SK-N-SH (cell line): ENCODE data around the gene CDKN1B. TPM values are rescaled to one million over a fixed set of nuclear protein-coding genes. Genes with fewer than 3 reads are reported as not detected.

ENCODE experiments used
- CTCF ChIA-PET: fragments of 300-600, 350-600 bp; formaldehyde crosslinking; extraction: SDS; loops from one replicate; lab custom pipeline; 2021; lab: Yijun Ruan, JAX
- POLR2A ChIA-PET: fragments of 350-600 bp; sonication (Branson Sonifier 250); formaldehyde crosslinking; extraction: SDS; loops from one replicate; lab custom pipeline; 2020; ENCODE audit warnings: antibody characterized with exemption, inconsistent platforms; lab: Yijun Ruan, JAX
- DNase-seq: peaks from one replicate; pipeline ENCODE4 v3.0.0; 2012
- H2AFZ ChIP-seq: fragments of 200-600 bp; sonication (generic); 2 replicates; pipeline ENCODE4 v1.8.1; 2016; ENCODE audit warnings: antibody characterized with exemption, mild to moderate bottlenecking, low read depth
- H3F3A ChIP-seq: fragments of 200-600 bp; sonication (generic); replicated peaks from 2 replicates; pipeline ENCODE3; 2016; ENCODE audit warnings: antibody characterized with exemption, mild to moderate bottlenecking; ENCODE audit not compliant: insufficient read depth
- H3K27ac ChIP-seq, 2 experiments: fragments of 200-500 bp in 1 of 2; fragments of 200-600 bp in 1 of 2; sonication (Bioruptor generic) in 1 of 2; sonication (generic), shearing (Covaris generic) in 1 of 2; 2 replicates each; pipeline versions ENCODE4 v1.5.1 to v1.6.1; 2014 to 2016; ENCODE audit warnings: low read depth in 2 of 2, inconsistent platforms in 1 of 2, low read length in 1 of 2, mild to moderate bottlenecking in 1 of 2, mixed read lengths in 1 of 2
- H3K27me3 ChIP-seq: fragments of 200-600 bp; sonication (generic), shearing (Covaris generic); 2 replicates; pipeline ENCODE4 v1.6.1; 2016; ENCODE audit warnings: mixed run types; ENCODE audit not compliant: insufficient read depth
- H3K36me3 ChIP-seq, 2 experiments: fragments of 200-500 bp in 1 of 2; fragments of 200-600 bp in 1 of 2; sonication (Bioruptor generic) in 1 of 2; sonication (generic) in 1 of 2; replicated peaks in 1 of 2; 2 replicates each; pipeline versions ENCODE3 to v1.5.1; 2014 to 2016; ENCODE audit warnings: low read length in 1 of 2, mild to moderate bottlenecking in 1 of 2; ENCODE audit not compliant: insufficient read depth in 2 of 2, control insufficient read depth in 1 of 2
- H3K4me1 ChIP-seq, 2 experiments: fragments of 200-500 bp in 1 of 2; fragments of 200-600 bp in 1 of 2; sonication (Bioruptor generic) in 1 of 2; sonication (generic), shearing (Covaris generic) in 1 of 2; 2 replicates each; pipeline versions ENCODE4 v1.5.1 to v1.6.1; 2014 to 2016; ENCODE audit warnings: low read depth in 1 of 2, low read length in 1 of 2, mixed run types in 1 of 2; ENCODE audit not compliant: insufficient read depth in 2 of 2, control insufficient read depth in 1 of 2
- H3K4me2 ChIP-seq: fragments of 200-600 bp; sonication (generic), shearing (Covaris generic); 2 replicates; pipeline ENCODE4 v1.6.1; 2017; ENCODE audit warnings: mixed run types
- H3K4me3 ChIP-seq, 2 experiments: fragments of 200-500 bp in 1 of 2; fragments of 200-600 bp in 1 of 2; sonication (Bioruptor generic) in 1 of 2; sonication (generic), shearing (Covaris generic) in 1 of 2; 2 replicates each; pipeline versions ENCODE4 v1.5.1 to v1.8.1; 2014 to 2016; ENCODE audit warnings: low read depth in 2 of 2, inconsistent platforms in 1 of 2, low read length in 1 of 2, mild to moderate bottlenecking in 1 of 2, mixed read lengths in 1 of 2, moderate library complexity in 1 of 2
- H3K79me2 ChIP-seq: fragments of 200-600 bp; sonication (generic); 2 replicates; pipeline ENCODE4 v1.8.1; 2017; ENCODE audit warnings: mild to moderate bottlenecking; ENCODE audit not compliant: insufficient read depth
- H3K9ac ChIP-seq: fragments of 200-600 bp; sonication (generic); 2 replicates; pipeline ENCODE4 v1.6.1; 2017; ENCODE audit warnings: mixed run types
- H3K9me2 ChIP-seq: fragments of 200-600 bp; sonication (generic); 2 replicates; pipeline ENCODE4 v1.6.1; 2017; ENCODE audit warnings: mixed run types
- H3K9me3 ChIP-seq: fragments of 200-600 bp; sonication (generic); 2 replicates; pipeline ENCODE4 v1.6.1; 2017; ENCODE audit warnings: mixed run types, mild to moderate bottlenecking, moderate library complexity
- H4K20me1 ChIP-seq: fragments of 200-600 bp; sonication (generic); 2 replicates; pipeline ENCODE4 v1.6.1; 2017; ENCODE audit warnings: mild to moderate bottlenecking, mixed run types; ENCODE audit not compliant: insufficient read depth
- CHD2 ChIP-seq: fragments of 150-350 bp; IDR thresholded peaks from 2 replicates; pipeline ENCODE4 v1.6.1; 2018; ENCODE audit warnings: low read length; ENCODE audit not compliant: partially characterized antibody
- EP300 ChIP-seq, 2 experiments: IDR thresholded peaks; 2 replicates each; pipeline versions ENCODE4 v1.4.0 to v1.6.1; 2012; ENCODE audit warnings: borderline replicate concordance in 1 of 2, low read depth in 1 of 2, low read length in 1 of 2
- FOXJ3 ChIP-seq: sonication (generic); formaldehyde crosslinking; IDR thresholded peaks from 2 replicates; pipeline ENCODE4 v1.5.1; 2020; ENCODE audit warnings: mild to moderate bottlenecking, missing genetic modification reagents
- FOXM1 ChIP-seq: IDR thresholded peaks from 2 replicates; pipeline ENCODE4 v1.4.0; 2012; ENCODE audit warnings: low read depth, mild to moderate bottlenecking
- GABPA ChIP-seq: IDR thresholded peaks from 2 replicates; pipeline ENCODE4 v1.4.0; 2012; ENCODE audit warnings: low read depth, mild to moderate bottlenecking
- GATA2 ChIP-seq: sonication (generic); formaldehyde crosslinking; IDR thresholded peaks from 2 replicates; pipeline ENCODE4 v1.5.0; 2020; ENCODE audit warnings: mild to moderate bottlenecking, missing genetic modification reagents
- MEF2A ChIP-seq: IDR thresholded peaks from 2 replicates; pipeline ENCODE4 v1.4.0; 2012; ENCODE audit warnings: low read depth, borderline replicate concordance
- MXI1 ChIP-seq: IDR thresholded peaks from 2 replicates; pipeline ENCODE4 v1.6.1; 2012; ENCODE audit warnings: mild to moderate bottlenecking, low read depth, low read length, improper control_type of control experiment
- NRF1 ChIP-seq: IDR thresholded peaks from 2 replicates; pipeline ENCODE4 v1.6.1; 2012; ENCODE audit warnings: low read depth, mild to moderate bottlenecking, low read length
- POLR2AphosphoS5 ChIP-seq: IDR thresholded peaks from 2 replicates; pipeline ENCODE4 v1.6.1; 2012; ENCODE audit warnings: low read depth, low read length
- RCOR1 ChIP-seq: fragments of 150-350 bp; IDR thresholded peaks from 2 replicates; pipeline ENCODE4 v1.6.1; 2017; ENCODE audit warnings: antibody characterized with exemption, low read length
- SIN3A ChIP-seq: IDR thresholded peaks from 2 replicates; pipeline ENCODE4 v1.6.1; 2012; ENCODE audit warnings: low read depth, mild to moderate bottlenecking, low read length, moderate library complexity, borderline replicate concordance
- SMC3 ChIP-seq: IDR thresholded peaks from 2 replicates; pipeline ENCODE4 v1.6.1; 2012; ENCODE audit warnings: low read depth, low read length, improper control_type of control experiment
- TCF12 ChIP-seq: IDR thresholded peaks from 2 replicates; pipeline ENCODE4 v1.4.0; 2012
- WGBS: methylation state at CpG from one replicate; pipeline ENCODE4 v1.1.6; 2017; ENCODE audit warnings: low lambda C conversion rate; 5-methylcytosine and 5-hydroxymethylcytosine counted together
- polyA plus RNA-seq, 3 experiments: library from polyadenylated mRNA; depleted of rRNA; stranded (reverse); fragments of >200 nt; gene quantifications; 2 replicates each; pipeline ENCODE4 v1.2.3, GENCODE V29; 2012
- TF ChIP-seq, protein P1 (sequence below): fragments of 200-600 bp; sonication (generic); IDR thresholded peaks from 2 replicates; pipeline ENCODE4 v1.6.1; 2017; ENCODE audit warnings: antibody characterized with exemption, mild to moderate bottlenecking, moderate library complexity
- TF ChIP-seq, protein P2 (sequence below): IDR thresholded peaks from 2 replicates; pipeline ENCODE4 v1.4.0; 2012; ENCODE audit warnings: low read depth, borderline replicate concordance
- TF ChIP-seq, protein P3 (sequence below): IDR thresholded peaks from 2 replicates; pipeline ENCODE4 v1.4.0; 2012; ENCODE audit warnings: low read depth

The CDKN1B gene
- polyA plus RNA-seq, 1 of the 3 experiments (the other 2 are of a cell fraction), result 9.2 TPM

DNA sequence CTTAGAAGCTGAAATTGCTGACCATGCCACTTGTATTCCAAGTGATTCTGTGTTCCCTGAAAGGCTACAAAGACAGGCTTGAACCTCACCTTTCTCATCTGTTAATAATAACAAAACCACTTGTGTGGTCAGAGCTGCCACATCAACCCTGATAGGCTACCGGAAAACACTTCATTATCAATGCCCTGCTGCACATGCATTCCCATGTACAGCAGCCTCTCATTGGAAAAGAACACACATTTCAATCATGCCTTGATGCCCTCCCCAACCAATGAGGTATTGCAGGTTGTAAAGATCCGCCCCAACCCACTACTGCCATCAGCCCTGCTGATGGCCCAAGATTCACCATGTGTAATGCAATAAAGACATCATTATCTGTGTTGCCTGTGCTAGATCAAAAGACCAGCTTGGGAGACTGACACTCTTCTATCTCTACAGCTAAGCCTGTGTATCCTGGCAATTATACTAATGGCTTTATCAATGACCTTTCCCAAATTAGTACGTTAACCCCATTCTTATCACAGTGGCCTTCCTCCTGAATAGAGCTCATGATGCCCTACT is 24.0 kb upstream of the CDKN1B start:
- CTCF ChIA-PET, result interaction anchor here (1.0 to 2.1 kb wide), 3 partner anchors 44 to 660 kb away, joined by 3 to 4 read pairs (median 3); no protein-coding TSS in a partner anchor
- 55% methylated on average over 3 of the region's 3 CpGs for WGBS
- Histone ChIP-seq H4K20me1 (no peaks in the 10 kb centered on the region), H3K4me3 (no peak overlapping the region), H3K9ac (no peak overlapping the region), H3F3A (no peaks in the 10 kb centered on the region), H3K79me2 (no peaks in the 10 kb centered on the region)
- POLR2A ChIA-PET, result no interaction called here
- peak; percentile 64 for DNase-seq
- TF ChIP-seq EP300 (IDR thresholded peaks at IDR 0.05; ENCODE audit: borderline replicate concordance in 1 of 2, low read depth in 1 of 2, low read length in 1 of 2), result peak in 1 of 2 experiments; percentile 93; a peak in 2 of 4 replicates
- peak; percentile 87 for TF ChIP-seq FOXJ3 (CRISPR knock-in tag)
- TF ChIP-seq MXI1, result peak; percentile 78; the same call in 1 of the 2 replicates
- peak; percentile 99 for TF ChIP-seq GATA2 (CRISPR knock-in tag)
- TF ChIP-seq POLR2AphosphoS5, result peak; percentile 39; the same call in 1 of the 2 replicates
- TF ChIP-seq FOXM1, result no peak
- TF ChIP-seq CHD2, result peak; percentile 88
- TF ChIP-seq MEF2A, result no peak
- TF ChIP-seq SMC3, result no peak
- TF ChIP-seq TCF12, result peak; percentile 48
- TF ChIP-seq RCOR1, result peak; percentile 99
- TF ChIP-seq, all 33 proteins: peak for 8
- no peak overlapping the region for H3K4me2 ChIP-seq
- no peak overlapping the region for H3K27ac ChIP-seq
- no peaks in the 10 kb centered on the region for H3K36me3 ChIP-seq
- H3K27me3 ChIP-seq, result no peaks in the 10 kb centered on the region
- no peaks in the 10 kb centered on the region for H3K9me2 ChIP-seq
- H3K4me1 ChIP-seq, result peaks cover 0 to 7% of the 10 kb centered on the region in 2 experiments; a peak in 2 of 4 replicates
- H3K9me3 ChIP-seq, result no peaks in the 10 kb centered on the region
- no peak overlapping the region for H2AFZ ChIP-seq

DNA sequence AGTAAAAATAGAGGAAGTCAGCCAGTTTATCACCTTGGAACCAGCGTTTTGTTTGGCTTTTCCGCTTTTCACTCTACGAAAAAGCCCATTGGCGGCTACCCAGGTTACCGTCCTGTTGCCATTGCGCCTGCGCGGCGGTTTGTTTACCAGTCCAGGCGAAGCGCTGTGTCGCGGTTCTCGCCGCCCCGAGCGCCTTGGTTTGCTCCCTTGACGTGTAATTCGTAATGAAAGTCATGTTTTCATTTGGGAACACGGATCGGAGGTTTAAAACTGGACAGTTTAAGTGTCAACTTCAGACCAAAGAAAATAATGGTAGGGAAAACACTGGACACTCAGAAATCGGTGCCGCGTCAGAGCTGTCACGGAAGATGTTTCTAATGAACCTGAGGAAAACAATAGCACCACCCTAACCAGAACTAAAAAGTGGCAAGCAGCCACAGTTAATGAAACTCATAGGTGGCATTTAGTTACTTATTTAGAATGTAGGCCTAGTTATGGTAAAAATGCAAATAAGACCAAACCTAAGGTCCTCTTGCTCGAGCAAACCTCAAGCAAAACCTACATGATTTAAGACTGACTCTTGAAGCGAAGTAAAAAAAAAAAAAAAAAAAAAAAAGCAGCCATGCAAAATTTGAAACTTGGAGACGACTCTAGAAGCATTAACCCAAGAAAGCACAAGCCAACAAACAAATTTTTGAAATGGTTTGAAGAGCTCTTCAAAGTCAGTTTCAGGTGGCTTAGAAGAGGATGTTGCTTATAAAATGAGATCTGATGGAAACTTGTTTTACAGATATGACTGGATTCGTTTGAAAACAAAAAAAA is 20.4 kb upstream of the CDKN1B start:
- Histone ChIP-seq H3K9me3 (no peaks in the 10 kb centered on the region), H3K4me3 (peak overlapping the region; percentile 66 to 68), H3K36me3 (no peaks in the 10 kb centered on the region), H3K4me2 (peak overlapping the region; percentile 74), H3K9me2 (no peaks in the 10 kb centered on the region), H2AFZ (peak overlapping the region; percentile 96), H3F3A (no peaks in the 10 kb centered on the region), H4K20me1 (no peaks in the 10 kb centered on the region), H3K9ac (peak overlapping the region; percentile 87), H3K79me2 (no peaks in the 10 kb centered on the region), H3K27ac (peak overlapping the region; percentile 82 to 99), H3K4me1 (peaks cover 0 to 7% of the 10 kb centered on the region in 2 experiments; a peak in 2 of 4 replicates), H3K27me3 (no peaks in the 10 kb centered on the region)
- ChIA-PET CTCF (interaction anchor here (0.8 to 2.0 kb wide), 6 partner anchors 19 to 619 kb away, joined by 3 to 9 read pairs (median 4); partner anchors contain the start of gene CDKN1B), POLR2A (no interaction called here)
- TF ChIP-seq, protein P1, sequence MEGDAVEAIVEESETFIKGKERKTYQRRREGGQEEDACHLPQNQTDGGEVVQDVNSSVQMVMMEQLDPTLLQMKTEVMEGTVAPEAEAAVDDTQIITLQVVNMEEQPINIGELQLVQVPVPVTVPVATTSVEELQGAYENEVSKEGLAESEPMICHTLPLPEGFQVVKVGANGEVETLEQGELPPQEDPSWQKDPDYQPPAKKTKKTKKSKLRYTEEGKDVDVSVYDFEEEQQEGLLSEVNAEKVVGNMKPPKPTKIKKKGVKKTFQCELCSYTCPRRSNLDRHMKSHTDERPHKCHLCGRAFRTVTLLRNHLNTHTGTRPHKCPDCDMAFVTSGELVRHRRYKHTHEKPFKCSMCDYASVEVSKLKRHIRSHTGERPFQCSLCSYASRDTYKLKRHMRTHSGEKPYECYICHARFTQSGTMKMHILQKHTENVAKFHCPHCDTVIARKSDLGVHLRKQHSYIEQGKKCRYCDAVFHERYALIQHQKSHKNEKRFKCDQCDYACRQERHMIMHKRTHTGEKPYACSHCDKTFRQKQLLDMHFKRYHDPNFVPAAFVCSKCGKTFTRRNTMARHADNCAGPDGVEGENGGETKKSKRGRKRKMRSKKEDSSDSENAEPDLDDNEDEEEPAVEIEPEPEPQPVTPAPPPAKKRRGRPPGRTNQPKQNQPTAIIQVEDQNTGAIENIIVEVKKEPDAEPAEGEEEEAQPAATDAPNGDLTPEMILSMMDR, result no peak
- TF ChIP-seq NRF1 (peak; percentile 87), FOXJ3 (CRISPR knock-in tag) (peak; percentile 65; the same call in 1 of the 2 replicates), SIN3A (0 out of 2 replicates have a peak, but pooled peaks have one; percentile 72), GABPA (no peak), POLR2AphosphoS5 (0 out of 2 replicates have a peak, but pooled peaks have one; percentile 0), MXI1 (peak; percentile 94), MEF2A (no peak)
- TF ChIP-seq, protein P2, sequence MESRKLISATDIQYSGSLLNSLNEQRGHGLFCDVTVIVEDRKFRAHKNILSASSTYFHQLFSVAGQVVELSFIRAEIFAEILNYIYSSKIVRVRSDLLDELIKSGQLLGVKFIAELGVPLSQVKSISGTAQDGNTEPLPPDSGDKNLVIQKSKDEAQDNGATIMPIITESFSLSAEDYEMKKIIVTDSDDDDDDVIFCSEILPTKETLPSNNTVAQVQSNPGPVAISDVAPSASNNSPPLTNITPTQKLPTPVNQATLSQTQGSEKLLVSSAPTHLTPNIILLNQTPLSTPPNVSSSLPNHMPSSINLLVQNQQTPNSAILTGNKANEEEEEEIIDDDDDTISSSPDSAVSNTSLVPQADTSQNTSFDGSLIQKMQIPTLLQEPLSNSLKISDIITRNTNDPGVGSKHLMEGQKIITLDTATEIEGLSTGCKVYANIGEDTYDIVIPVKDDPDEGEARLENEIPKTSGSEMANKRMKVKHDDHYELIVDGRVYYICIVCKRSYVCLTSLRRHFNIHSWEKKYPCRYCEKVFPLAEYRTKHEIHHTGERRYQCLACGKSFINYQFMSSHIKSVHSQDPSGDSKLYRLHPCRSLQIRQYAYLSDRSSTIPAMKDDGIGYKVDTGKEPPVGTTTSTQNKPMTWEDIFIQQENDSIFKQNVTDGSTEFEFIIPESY, result no peak
- TF ChIP-seq, protein P3, sequence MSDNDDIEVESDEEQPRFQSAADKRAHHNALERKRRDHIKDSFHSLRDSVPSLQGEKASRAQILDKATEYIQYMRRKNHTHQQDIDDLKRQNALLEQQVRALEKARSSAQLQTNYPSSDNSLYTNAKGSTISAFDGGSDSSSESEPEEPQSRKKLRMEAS, result peak; percentile 65
- WGBS, result 2% methylated on average over 29 of the region's 29 CpGs
- peak; percentile 72 for DNase-seq
